ENCODE measurements around the gene MAP3K6.
A peak's percentile ranks its signal among the peaks of the same experiment; 100 is the strongest.

GRCh38 chr1:27392096-27392777 lies 25.5 kb upstream of the MAP3K6 start, which contains the start of gene GPR3:
- TF ChIP-seq POLR2A (IDR thresholded peaks at IDR 0.05; ENCODE audit: low read depth, low read length) (no peak), CTCF (IDR thresholded peaks at IDR 0.05; ENCODE audit: extremely low read depth in 1 of 2, insufficient read depth in 1 of 2, low read depth in 1 of 2, low read length in 2 of 2) (peak; percentile 66 to 72), EZH2 (IDR thresholded peaks at IDR 0.05; ENCODE audit: borderline replicate concordance, low read depth, low read length, severe bottlenecking) (no peak), POLR2AphosphoS5 (IDR thresholded peaks at IDR 0.05; ENCODE audit: insufficient read depth, low read depth, low read length) (peak; percentile 10), JUN (IDR thresholded peaks at IDR 0.05; ENCODE audit: borderline replicate concordance, insufficient read depth, insufficient read length, low read depth) (peak; percentile 61)

All from endothelial cell of umbilical vein (primary cell).